Right lobe of liver (tissue), 6 donors: Measurements from ENCODE around the gene GRM5. TPM values are rescaled to one million over a fixed set of nuclear protein-coding genes. Genes with fewer than 3 reads are reported as not detected.

ENCODE experiments used
- ATAC-seq, 4 donors: fragments of 200-7000 bp; cut with Tn5 transposase; one replicate each; pipeline ENCODE4 v1.9.1; 2020; ENCODE audit warnings: mild to moderate bottlenecking in 4 of 4, moderate library complexity in 4 of 4
- DNase-seq, 3 donors: peaks; one replicate each; pipeline ENCODE4 v3.0.0-alpha.2; 2020
- H3K27ac ChIP-seq, 3 donors: fragments of 200-600 bp; one replicate each; pipeline ENCODE4 v1.8.0; 2022
- H3K27me3 ChIP-seq, 2 donors: fragments of 200-600 bp; one replicate each; pipeline ENCODE4 v1.8.0; 2022
- H3K36me3 ChIP-seq, 4 donors: fragments of 200-600 bp; sonication (generic) in 1 of 4; one replicate each; pipeline versions ENCODE4 v1.5.1 to v1.8.0; 2017 to 2022; ENCODE audit warnings: control low read depth in 1 of 4
- H3K4me1 ChIP-seq, 4 donors: fragments of 200-600 bp; sonication (generic) in 1 of 4; one replicate each; pipeline versions ENCODE4 v1.5.1 to v1.8.0; 2017 to 2022; ENCODE audit warnings: control low read depth in 1 of 4
- H3K4me3 ChIP-seq, 3 donors: fragments of 200-600 bp; one replicate each; pipeline ENCODE4 v1.8.0; 2022
- H3K9me3 ChIP-seq, 4 donors: fragments of 200-600 bp; sonication (generic) in 1 of 4; one replicate each; pipeline versions ENCODE4 v1.5.1 to v1.8.0; 2017 to 2022; ENCODE audit warnings: control low read depth in 1 of 4
- CTCF ChIP-seq, 4 donors: fragments of 200-600 bp in 3 of 4; fragments of 450-650 bp in 1 of 4; IDR thresholded peaks; one replicate each; pipeline versions ENCODE4 v1.5.1 to v1.8.0; 2016 to 2022; ENCODE audit warnings: antibody characterized with exemption in 4 of 4, mild to moderate bottlenecking in 2 of 4
- POLR2A ChIP-seq: fragments of 450-650 bp; IDR thresholded peaks from one replicate; pipeline ENCODE4 v1.6.1; 2017; ENCODE audit warnings: antibody characterized with exemption, mild to moderate bottlenecking
- WGBS: methylation state at CpG from one replicate; pipeline ENCODE4 v1.1.6; 2018; ENCODE audit warnings: low coverage, low lambda C conversion rate; ENCODE audit not compliant: insufficient coverage; ENCODE audit errors: missing lambda C conversion rate; 5-methylcytosine and 5-hydroxymethylcytosine counted together
- intact Hi-C, 2 donors: fragments of 100-400 bp; cut with DNase I; formaldehyde crosslinking; loops; one replicate each; pipeline versions ENCODE4 v1.11.2 to v1.14.1; 2022
- total RNA-seq, 6 experiments: library from RNA; depleted of rRNA in 2 of 6; stranded (reverse); fragments of >200 nt in 2 of 6; fragmentation: NEBNext Ultra II Directional in 3 of 6; extraction: Animal tissue kit (Norgen Biotek cat#: 25700) in 3 of 6; gene quantifications; one replicate each; pipeline versions ENCODE4 v1.1.0 to v1.2.4, GENCODE V29; 2016 to 2023
- donor health status: DM: no; HTN: yes; CAD: no.
- donor health status: DM: no; HTN: no; CAD: no.
- donor health status: DM: no; HTN: no; CAD: no.
- donor health status: DM: no; HTN: yes; CAD: no.
- donor health status: DM: no; HTN: yes; CAD: no.

GRM5 gene
- total RNA-seq, 6 experiments from 2014 or later, result not detected

GRCh38 chr11:88487646-88488045 is 578.1 kb downstream of the GRM5 start:
- intact Hi-C loops, result no loop called here
- H3K27me3 ChIP-seq, result no peaks in the 10 kb centered on the region
- no peak for ATAC-seq
- H3K4me1 ChIP-seq, result no peaks in the 10 kb centered on the region
- no peak overlapping the region for H3K4me3 ChIP-seq
- H3K27ac ChIP-seq, result no peak overlapping the region
- DNase-seq, result no peak
- no peaks in the 10 kb centered on the region for H3K36me3 ChIP-seq
- WGBS, result 56% methylated on average over 1 of the region's 1 CpG
- no peaks in the 10 kb centered on the region for H3K9me3 ChIP-seq
- no peak for TF ChIP-seq CTCF (IDR thresholded peaks at IDR 0.05)
- no peak for TF ChIP-seq POLR2A

GRCh38 chr11:88484873-88485621 is 580.7 kb downstream of the GRM5 start:
- Histone ChIP-seq H3K4me3 (no peak overlapping the region), H3K27me3 (no peaks in the 10 kb centered on the region), H3K36me3 (no peaks in the 10 kb centered on the region), H3K9me3 (no peaks in the 10 kb centered on the region), H3K27ac (no peak overlapping the region), H3K4me1 (no peaks in the 10 kb centered on the region)
- DNase-seq (peak in 1 of 3 donors; percentile 46), ATAC-seq (peak; percentile 81 to 94 (median 90))
- WGBS, result 64% methylated on average over 3 of the region's 6 CpGs
- TF ChIP-seq POLR2A, result no peak
- peak; percentile 55 to 76 (median 66) for TF ChIP-seq CTCF (IDR thresholded peaks at IDR 0.05)
- intact Hi-C loops, result no loop called here

- WGBS, result 84% methylated on average over 2 of the region's 2 CpGs
- Histone ChIP-seq H3K4me1 (no peaks in the 10 kb centered on the region), H3K4me3 (no peak overlapping the region), H3K9me3 (no peaks in the 10 kb centered on the region), H3K27ac (no peak overlapping the region), H3K36me3 (no peaks in the 10 kb centered on the region), H3K27me3 (no peaks in the 10 kb centered on the region)
- TF ChIP-seq CTCF (IDR thresholded peaks at IDR 0.05) (no peak), POLR2A (no peak)
- DNase-seq (no peak), ATAC-seq (no peak)
- intact Hi-C loops, result no loop called here
Observed at GRCh38 chr11:88482871-88483301, 582.9 kb downstream of the GRM5 start.

- ATAC-seq (no peak), DNase-seq (no peak)
- H3K4me1 ChIP-seq, result no peaks in the 10 kb centered on the region
- no peak for TF ChIP-seq CTCF (IDR thresholded peaks at IDR 0.05)
- H3K9me3 ChIP-seq, result no peaks in the 10 kb centered on the region
- 22% methylated on average over 1 of the region's 1 CpG for WGBS
- H3K27ac ChIP-seq, result no peak overlapping the region
- no peaks in the 10 kb centered on the region for H3K36me3 ChIP-seq
- intact Hi-C loops, result no loop called here
- no peak overlapping the region for H3K4me3 ChIP-seq
- no peaks in the 10 kb centered on the region for H3K27me3 ChIP-seq
Observed at GRCh38 chr11:88480223-88480622, 585.6 kb downstream of the GRM5 start.
